Neural cell (in vitro differentiated cells): Measurements from ENCODE around the gene PRKCA. TPM values are rescaled to one million over a fixed set of nuclear protein-coding genes. Genes with fewer than 3 reads are reported as not detected.

Experiments
- H2AFZ ChIP-seq: fragments of 200-600, 300-800 bp; sonication (generic), shearing (Covaris generic); 2 replicates; pipeline ENCODE4 v1.6.0; 2014; ENCODE audit warnings: low read depth, mild to moderate bottlenecking, antibody characterized with exemption, low read length, moderate library complexity
- H3F3A ChIP-seq: fragments of 200-600 bp; shearing (Covaris generic); 2 replicates; pipeline ENCODE4 v1.6.1; 2016; ENCODE audit warnings: mild to moderate bottlenecking, moderate library complexity, mixed read lengths, antibody characterized with exemption, low read length; ENCODE audit not compliant: insufficient read depth, poor library complexity, severe bottlenecking
- H3K27ac ChIP-seq: fragments of 200-600, 300-800 bp; sonication (generic), shearing (Covaris generic); 2 replicates; pipeline ENCODE4 v1.5.1; 2014; ENCODE audit warnings: mild to moderate bottlenecking, low read length, moderate library complexity
- H3K27me3 ChIP-seq: fragments of 300-800, 200-600 bp; sonication (generic), shearing (Covaris generic); 2 replicates; pipeline ENCODE4 v1.6.0; 2014; ENCODE audit warnings: mild to moderate bottlenecking, low read depth, low read length, moderate library complexity; ENCODE audit not compliant: insufficient read depth
- H3K36me3 ChIP-seq: fragments of 300-800, 200-600 bp; sonication (generic), shearing (Covaris generic); 2 replicates; pipeline ENCODE4 v1.5.1; 2014; ENCODE audit warnings: mild to moderate bottlenecking, antibody characterized with exemption, low read length, moderate library complexity; ENCODE audit not compliant: insufficient read depth
- H3K4me2 ChIP-seq: fragments of 300-800, 200-600 bp; sonication (generic), shearing (Covaris generic); 2 replicates; pipeline ENCODE4 v1.6.0; 2014; ENCODE audit warnings: mild to moderate bottlenecking, low read length
- H3K4me3 ChIP-seq: fragments of 300-800, 200-600 bp; sonication (generic), shearing (Covaris generic); 2 replicates; pipeline ENCODE4 v1.5.1; 2014; ENCODE audit warnings: mild to moderate bottlenecking, low read length, moderate library complexity
- H3K79me2 ChIP-seq: fragments of 200-600 bp; shearing (Covaris generic); replicated peaks from 2 replicates; pipeline ENCODE4 v1.6.0; 2014; ENCODE audit warnings: mild to moderate bottlenecking, low read length, moderate library complexity; ENCODE audit not compliant: insufficient read depth
- H3K9ac ChIP-seq: fragments of 300-800, 200-600 bp; sonication (generic), shearing (Covaris generic); 2 replicates; pipeline ENCODE4 v1.6.1; 2016; ENCODE audit warnings: mild to moderate bottlenecking, low read length, mixed read lengths
- H3K9me2 ChIP-seq: fragments of 200-600 bp; shearing (Covaris generic); 2 replicates; pipeline ENCODE4 v1.6.1; 2016; ENCODE audit warnings: mild to moderate bottlenecking, low read length, mixed read lengths; ENCODE audit not compliant: insufficient read depth
- H3K9me3 ChIP-seq: fragments of 200-600, 300-800 bp; sonication (generic), shearing (Covaris generic); 2 replicates; pipeline ENCODE4 v1.6.1; 2016; ENCODE audit warnings: mild to moderate bottlenecking, mixed run types, low read length, moderate library complexity, mixed read lengths
- H4K20me1 ChIP-seq: fragments of 200-600 bp; shearing (Covaris generic); 2 replicates; pipeline ENCODE4 v1.6.1; 2016; ENCODE audit warnings: mild to moderate bottlenecking, mixed run types; ENCODE audit not compliant: insufficient read depth
- EP300 ChIP-seq: fragments of 450-650 bp; conservative IDR thresholded peaks from 2 replicates; pipeline ENCODE4 v1.6.1; 2014; ENCODE audit warnings: antibody characterized with exemption, mild to moderate bottlenecking, moderate library complexity; ENCODE audit not compliant: poor library complexity, severe bottlenecking
- EZH2 ChIP-seq: fragments of 200-600, 300-800 bp; shearing (Covaris generic), sonication (generic); IDR thresholded peaks from 2 replicates; pipeline ENCODE4 v1.6.1; 2014; ENCODE audit warnings: antibody characterized with exemption, low read length, borderline replicate concordance, mild to moderate bottlenecking; ENCODE audit not compliant: insufficient read depth, poor library complexity, severe bottlenecking
- MXI1 ChIP-seq: fragments of 450-650 bp; conservative IDR thresholded peaks from 2 replicates; pipeline ENCODE4 v1.6.1; 2014; ENCODE audit warnings: antibody characterized with exemption, mild to moderate bottlenecking; ENCODE audit not compliant: poor library complexity, severe bottlenecking
- POLR2AphosphoS5 ChIP-seq: IDR thresholded peaks from 2 replicates; pipeline ENCODE4 v1.6.1; 2012
- RAD21 ChIP-seq: fragments of 450-650 bp; conservative IDR thresholded peaks from 2 replicates; pipeline ENCODE4 v1.6.1; 2014; ENCODE audit warnings: antibody characterized with exemption, mild to moderate bottlenecking, moderate library complexity
- REST ChIP-seq: IDR thresholded peaks from 2 replicates; pipeline ENCODE4 v1.6.1; 2012; ENCODE audit warnings: borderline replicate concordance
- SMC3 ChIP-seq: fragments of 450-650 bp; conservative IDR thresholded peaks from 2 replicates; pipeline ENCODE4 v1.6.1; 2014; ENCODE audit warnings: antibody characterized with exemption, mild to moderate bottlenecking, moderate library complexity; ENCODE audit not compliant: poor library complexity
- TAF1 ChIP-seq: IDR thresholded peaks from 2 replicates; pipeline ENCODE4 v1.6.1; 2012; ENCODE audit warnings: low read depth
- polyA plus RNA-seq: library from polyadenylated mRNA; depleted of rRNA; stranded (reverse); fragments of >200 nt; gene quantifications from 2 replicates; pipeline ENCODE4 v1.2.3, GENCODE V29; 2014
- TF ChIP-seq, protein P1 (sequence below): fragments of 450-650 bp; IDR thresholded peaks from 2 replicates; pipeline ENCODE4 v1.5.1; 2014; ENCODE audit warnings: antibody characterized with exemption, mild to moderate bottlenecking, moderate library complexity; ENCODE audit not compliant: poor library complexity, severe bottlenecking

PRKCA gene
- polyA plus RNA-seq, 1 donor from 2014 or later = 5.9 TPM

DNA sequence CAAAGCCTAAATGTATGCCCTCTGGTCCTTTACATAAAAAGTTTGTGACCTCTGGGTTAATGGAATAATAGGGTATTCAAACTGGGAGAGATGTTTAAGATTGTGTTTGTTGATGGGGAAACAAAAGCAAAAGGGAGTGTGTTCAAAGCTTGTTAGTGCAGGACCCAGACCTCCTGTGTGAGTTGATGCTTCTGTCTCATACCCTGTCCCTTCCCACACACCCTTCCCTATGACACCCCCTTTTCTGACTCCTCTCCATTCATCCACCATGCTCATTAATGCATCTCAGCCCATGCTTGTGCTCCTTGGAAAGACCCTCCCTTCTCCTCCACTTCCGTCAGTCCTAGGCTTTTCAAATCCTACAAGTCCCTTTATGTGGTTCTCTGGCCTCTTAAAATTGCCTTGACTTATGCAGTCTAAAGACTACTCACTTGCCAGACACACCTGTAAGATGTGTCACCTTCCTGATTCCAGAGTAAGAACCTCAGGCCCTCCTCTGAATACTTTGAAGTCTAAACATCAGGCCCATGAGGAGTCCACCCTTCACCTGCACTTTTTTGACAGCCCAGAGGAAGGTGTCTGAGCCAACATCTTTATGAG, 404.5 kb downstream of the PRKCA start:
- Histone ChIP-seq H4K20me1 (no peaks in the 10 kb centered on the region), H3K27ac (no peak overlapping the region), H3K4me2 (no peak overlapping the region)

DNA sequence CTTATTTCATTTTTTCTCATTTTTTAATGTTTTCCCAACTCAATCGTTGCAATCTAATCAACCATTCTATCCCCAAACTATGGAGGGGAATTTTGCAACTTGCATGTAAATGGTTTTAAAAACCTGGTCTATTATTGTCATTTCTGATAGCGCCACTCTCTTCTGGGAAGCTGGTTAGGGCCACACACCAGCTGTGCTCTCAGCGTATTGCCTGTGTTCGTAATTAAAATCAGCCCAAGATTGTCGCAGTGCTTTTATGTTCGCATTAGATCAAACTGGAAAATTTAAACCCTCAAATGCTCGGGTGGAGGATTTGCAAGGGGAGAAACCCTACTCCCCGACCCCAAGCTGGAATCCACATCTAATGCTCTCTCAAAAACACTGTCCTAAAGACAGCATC, 409.0 kb downstream of the PRKCA start:
- no peak overlapping the region for H3K9ac ChIP-seq
- no peak overlapping the region for H3K4me2 ChIP-seq
- H3K27ac ChIP-seq = peak overlapping the region; percentile 34
- H3F3A ChIP-seq = peaks cover 4% of the 10 kb centered on the region
- H3K79me2 ChIP-seq = no peaks in the 10 kb centered on the region
- no peaks in the 10 kb centered on the region for H3K9me3 ChIP-seq
- H2AFZ ChIP-seq = no peak overlapping the region
- no peaks in the 10 kb centered on the region for H3K9me2 ChIP-seq
- H4K20me1 ChIP-seq = no peaks in the 10 kb centered on the region
- H3K27me3 ChIP-seq = no peaks in the 10 kb centered on the region
- H3K4me3 ChIP-seq = no peak overlapping the region
- TF ChIP-seq SMC3 (no peak), POLR2AphosphoS5 (no peak), TAF1 (no peak), EP300 (no peak), REST (no peak), MXI1 (no peak), RAD21 (no peak)
- TF ChIP-seq, protein P1, sequence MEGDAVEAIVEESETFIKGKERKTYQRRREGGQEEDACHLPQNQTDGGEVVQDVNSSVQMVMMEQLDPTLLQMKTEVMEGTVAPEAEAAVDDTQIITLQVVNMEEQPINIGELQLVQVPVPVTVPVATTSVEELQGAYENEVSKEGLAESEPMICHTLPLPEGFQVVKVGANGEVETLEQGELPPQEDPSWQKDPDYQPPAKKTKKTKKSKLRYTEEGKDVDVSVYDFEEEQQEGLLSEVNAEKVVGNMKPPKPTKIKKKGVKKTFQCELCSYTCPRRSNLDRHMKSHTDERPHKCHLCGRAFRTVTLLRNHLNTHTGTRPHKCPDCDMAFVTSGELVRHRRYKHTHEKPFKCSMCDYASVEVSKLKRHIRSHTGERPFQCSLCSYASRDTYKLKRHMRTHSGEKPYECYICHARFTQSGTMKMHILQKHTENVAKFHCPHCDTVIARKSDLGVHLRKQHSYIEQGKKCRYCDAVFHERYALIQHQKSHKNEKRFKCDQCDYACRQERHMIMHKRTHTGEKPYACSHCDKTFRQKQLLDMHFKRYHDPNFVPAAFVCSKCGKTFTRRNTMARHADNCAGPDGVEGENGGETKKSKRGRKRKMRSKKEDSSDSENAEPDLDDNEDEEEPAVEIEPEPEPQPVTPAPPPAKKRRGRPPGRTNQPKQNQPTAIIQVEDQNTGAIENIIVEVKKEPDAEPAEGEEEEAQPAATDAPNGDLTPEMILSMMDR = no peak
- H3K36me3 ChIP-seq = no peaks in the 10 kb centered on the region

More for the DNA sequence above, 404.5 kb downstream of the PRKCA start:
- Histone ChIP-seq H3K27me3 (no peaks in the 10 kb centered on the region), H3F3A (no peaks in the 10 kb centered on the region), H3K79me2 (no peaks in the 10 kb centered on the region), H3K36me3 (no peaks in the 10 kb centered on the region), H3K9me3 (no peaks in the 10 kb centered on the region), H3K4me3 (no peak overlapping the region), H2AFZ (no peak overlapping the region), H3K9me2 (no peaks in the 10 kb centered on the region), H3K9ac (no peak overlapping the region)
- TF ChIP-seq MXI1 (no peak), EP300 (no peak), RAD21 (no peak), EZH2 (no peak), POLR2AphosphoS5 (no peak), SMC3 (no peak), TAF1 (no peak)
- TF ChIP-seq, protein P1 = no peak
